8988T (cell line): ENCODE results near the gene ZNF518A.

ENCODE experiments used
- DNase-seq: peaks from one replicate; pipeline ENCODE4 v3.0.0; 2011

Gene ZNF518A, protein sequence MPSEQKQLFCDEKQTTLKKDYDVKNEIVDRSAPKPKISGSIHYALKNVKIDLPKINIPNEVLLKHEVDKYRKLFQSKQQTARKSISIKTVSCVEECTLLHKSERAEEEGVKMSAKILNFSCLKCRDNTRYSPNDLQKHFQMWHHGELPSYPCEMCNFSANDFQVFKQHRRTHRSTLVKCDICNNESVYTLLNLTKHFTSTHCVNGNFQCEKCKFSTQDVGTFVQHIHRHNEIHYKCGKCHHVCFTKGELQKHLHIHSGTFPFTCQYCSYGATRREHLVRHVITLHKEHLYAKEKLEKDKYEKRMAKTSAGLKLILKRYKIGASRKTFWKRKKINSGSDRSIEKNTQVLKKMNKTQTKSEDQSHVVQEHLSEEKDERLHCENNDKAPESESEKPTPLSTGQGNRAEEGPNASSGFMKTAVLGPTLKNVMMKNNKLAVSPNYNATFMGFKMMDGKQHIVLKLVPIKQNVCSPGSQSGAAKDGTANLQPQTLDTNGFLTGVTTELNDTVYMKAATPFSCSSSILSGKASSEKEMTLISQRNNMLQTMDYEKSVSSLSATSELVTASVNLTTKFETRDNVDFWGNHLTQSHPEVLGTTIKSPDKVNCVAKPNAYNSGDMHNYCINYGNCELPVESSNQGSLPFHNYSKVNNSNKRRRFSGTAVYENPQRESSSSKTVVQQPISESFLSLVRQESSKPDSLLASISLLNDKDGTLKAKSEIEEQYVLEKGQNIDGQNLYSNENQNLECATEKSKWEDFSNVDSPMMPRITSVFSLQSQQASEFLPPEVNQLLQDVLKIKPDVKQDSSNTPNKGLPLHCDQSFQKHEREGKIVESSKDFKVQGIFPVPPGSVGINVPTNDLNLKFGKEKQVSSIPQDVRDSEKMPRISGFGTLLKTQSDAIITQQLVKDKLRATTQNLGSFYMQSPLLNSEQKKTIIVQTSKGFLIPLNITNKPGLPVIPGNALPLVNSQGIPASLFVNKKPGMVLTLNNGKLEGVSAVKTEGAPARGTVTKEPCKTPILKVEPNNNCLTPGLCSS (N-terminal part only)

DNA sequence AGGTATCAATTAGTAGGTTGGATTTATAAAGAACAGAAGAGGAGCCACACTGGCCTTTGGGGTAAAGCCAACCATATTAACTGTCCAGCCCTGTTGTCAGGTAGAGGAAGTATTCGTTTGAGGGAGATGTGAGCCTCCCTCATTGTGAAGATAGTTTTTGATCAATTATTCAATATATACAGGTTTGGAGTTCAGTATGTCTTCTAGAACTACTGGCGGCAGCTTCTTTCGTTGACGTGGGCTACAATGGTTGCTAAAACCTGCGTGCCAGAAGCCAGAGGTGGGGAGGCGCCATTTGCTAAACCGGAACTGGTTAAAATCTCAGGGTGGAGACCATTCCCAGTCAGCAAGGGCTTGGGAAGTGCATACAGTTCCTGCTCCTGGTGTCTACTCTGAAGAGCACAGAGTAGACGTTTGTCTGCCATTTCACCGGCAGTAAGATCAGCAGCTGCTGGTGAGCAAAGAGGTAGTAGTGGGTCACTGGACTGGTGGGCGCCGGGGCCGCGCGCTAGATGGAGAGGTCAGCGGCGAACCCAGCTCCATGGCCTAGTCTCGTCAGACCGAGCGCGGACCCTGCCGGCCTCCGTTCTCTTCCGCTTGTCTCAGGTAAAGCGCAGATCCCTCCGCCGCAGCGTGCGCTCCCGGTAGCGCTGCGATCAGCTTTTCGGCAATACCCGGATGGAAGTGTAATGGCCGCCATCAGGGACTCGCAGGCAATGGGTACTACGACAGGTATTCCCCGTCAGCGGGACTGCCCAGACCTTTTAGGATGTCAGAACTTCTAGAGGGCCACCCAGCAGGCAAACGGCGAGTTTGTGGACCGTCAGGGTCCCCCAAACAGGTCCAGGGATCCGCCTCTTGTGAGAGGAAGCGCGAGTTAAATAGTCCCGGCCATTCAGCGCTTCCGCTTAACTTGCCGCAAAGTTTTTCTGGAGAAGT is at the start of gene ZNF518A:
Gene ZNF518A, plus strand, starts transcription at position 911 of the 939 bp plus-strand sequence. CDS start 26,026 bp downstream, outside the sequence.
- DNase-seq = peak; percentile 60

GRCh38 chr10:96082153-96082552 is 47.9 kb upstream of the ZNF518A start:
- DNase-seq = no peak

DNA sequence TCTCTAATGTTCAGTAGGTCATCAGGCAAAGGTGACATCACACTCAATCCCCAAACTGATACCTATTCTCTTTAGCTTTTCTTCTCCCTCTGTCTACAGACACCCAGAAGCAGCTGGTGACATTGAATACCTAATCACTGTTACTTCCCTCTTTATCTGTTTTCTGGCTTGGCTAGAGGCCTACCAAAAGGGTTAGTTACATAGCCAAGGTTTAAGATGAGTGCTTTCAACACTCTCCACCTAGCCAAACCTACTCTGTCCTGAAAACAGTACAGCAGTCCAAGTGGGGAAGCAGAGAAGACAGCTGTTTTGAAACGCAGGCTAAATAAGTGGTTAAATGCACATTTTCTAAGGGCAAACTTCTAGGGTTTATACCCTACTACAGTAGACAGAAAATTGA is 47.3 kb upstream of the ZNF518A start:
- DNase-seq = no peak

- no peak for DNase-seq
These were observed 41.0 kb upstream of the ZNF518A start for GRCh38 chr10:96089116-96089515.

GRCh38 chr10:96089670-96090462 is 40.2 kb upstream of the ZNF518A start:
- DNase-seq = peak; percentile 59

DNA sequence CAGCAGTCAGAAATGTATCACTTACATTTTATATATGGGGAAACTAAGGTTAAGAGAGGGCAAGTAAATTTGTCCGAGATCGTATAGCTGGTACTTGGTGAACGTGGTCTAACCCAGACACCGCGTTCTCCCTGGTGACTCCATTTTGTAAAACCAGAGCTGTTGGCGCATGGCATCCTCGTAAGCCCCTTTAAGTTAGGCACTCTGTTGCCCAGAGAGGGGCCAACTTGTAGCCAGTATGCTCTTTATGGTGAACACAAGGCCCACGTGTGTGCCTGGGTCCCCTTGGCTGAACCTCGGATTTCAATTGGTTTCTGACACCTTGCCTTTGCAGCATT is 39.7 kb upstream of the ZNF518A start:
- no peak for DNase-seq

GRCh38 chr10:96092999-96093767 is 36.9 kb upstream of the ZNF518A start:
- DNase-seq = no peak

DNA sequence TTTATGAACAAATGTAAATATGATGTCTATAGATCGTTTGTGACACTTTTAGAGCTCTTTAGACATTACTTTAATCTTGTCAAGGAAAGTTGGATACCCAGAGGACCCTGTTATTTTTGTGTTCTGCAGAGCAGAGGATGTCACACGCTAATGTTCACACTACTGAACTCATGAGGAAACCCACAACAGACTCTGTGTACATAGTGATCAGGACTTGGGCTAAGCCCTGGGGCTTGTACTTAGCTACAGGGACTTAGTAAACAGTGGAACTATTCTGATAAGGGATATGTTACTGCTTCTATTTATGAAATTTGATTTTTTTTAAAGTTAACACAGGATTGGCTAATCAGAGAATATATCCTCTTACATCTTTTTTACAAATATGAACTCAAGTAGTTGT is 36.1 kb upstream of the ZNF518A start:
- no peak for DNase-seq

- no peak for DNase-seq
These were observed 33.1 kb upstream of the ZNF518A start for GRCh38 chr10:96096958-96097357.

- DNase-seq = no peak
These were observed 32.2 kb upstream of the ZNF518A start for GRCh38 chr10:96097865-96098264.

GRCh38 chr10:96107623-96108038 is 22.5 kb upstream of the ZNF518A start:
- DNase-seq = no peak

DNA sequence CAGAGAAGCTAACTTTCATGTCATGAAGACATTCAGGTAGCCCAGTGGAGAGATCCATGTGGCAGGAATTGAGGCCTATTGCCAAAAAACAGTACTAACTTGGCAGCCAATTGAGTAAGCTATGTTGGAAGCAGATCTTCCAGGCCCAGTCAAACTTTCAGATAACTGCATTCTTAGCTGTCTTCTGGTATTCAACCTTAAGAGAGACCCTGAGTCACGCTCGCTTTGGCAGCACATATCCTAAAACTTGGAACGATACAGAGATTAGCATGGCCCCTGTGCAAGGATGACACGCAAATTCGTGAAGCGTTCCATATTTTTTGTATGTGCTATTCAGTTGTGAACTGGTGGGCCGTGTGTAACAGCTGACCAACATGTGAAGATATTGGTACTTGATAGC is 17.6 kb upstream of the ZNF518A start:
- no peak for DNase-seq

- DNase-seq = no peak
These were observed 11.3 kb upstream of the ZNF518A start for GRCh38 chr10:96118604-96119450.

DNA sequence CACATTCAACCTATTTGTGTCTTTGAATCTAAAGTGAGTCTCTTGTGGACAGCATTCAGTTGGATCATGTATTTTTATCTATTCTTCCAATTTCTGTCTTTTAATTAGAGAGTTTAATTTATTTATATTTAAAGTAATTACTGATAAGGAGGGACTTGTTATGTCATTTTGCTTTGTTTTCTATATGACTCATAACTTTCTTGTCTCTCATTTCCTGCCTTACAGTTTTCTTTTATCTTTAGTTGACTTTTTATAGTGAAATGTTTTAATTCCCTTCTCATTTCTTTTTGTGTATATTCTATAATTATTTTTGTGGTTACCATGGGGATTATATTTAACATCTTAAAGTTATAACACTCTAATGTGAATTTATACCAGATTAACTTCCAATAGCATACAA is 7.3 kb upstream of the ZNF518A start:
- DNase-seq = no peak

DNA sequence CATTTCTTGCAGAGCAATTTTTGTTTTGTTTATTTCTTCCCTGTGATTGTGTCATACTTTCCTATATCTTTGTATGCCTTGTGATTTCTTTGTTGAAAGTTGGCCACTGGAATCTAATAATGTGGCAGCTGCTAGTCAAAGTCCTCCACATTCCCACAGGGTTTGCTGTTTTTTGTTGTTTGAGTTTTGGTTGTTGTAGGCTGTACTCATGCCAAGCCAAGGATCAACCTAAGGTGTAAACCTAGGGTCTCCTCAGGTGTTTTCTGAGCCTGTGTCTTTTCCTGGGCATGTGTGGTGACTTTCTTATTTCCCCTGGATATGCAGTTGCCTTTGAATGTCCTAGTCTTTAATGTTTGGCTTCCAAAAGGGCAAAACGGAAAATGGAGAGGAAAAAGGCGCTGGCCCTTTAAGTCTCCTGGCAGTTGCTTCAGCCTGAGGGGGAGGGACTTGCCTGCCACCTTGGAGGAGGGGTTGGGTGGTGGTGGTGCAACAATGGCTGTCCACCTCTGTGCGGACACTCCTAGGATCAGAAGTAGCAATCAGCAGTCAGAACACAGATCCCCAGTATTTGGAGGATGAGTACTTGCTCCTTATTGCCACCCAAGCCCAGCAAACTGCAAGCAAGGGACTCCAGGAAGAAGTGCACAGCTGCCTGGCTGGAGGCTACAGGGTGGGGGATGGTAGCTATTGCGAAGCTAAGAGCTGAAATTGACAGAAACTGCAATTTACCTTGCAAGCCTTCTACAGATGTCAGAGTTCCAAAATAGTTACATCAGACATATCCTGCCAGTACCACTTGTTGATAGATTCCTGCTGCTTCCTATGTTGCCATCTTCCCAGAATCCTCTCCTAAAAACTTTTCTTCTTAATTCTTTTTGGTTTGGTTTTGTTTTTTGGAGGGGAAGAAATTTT is 5.6 kb upstream of the ZNF518A start:
- DNase-seq = peak; percentile 18

- no peak for DNase-seq
These were observed 5.0 kb upstream of the ZNF518A start for GRCh38 chr10:96125142-96125515.

DNA sequence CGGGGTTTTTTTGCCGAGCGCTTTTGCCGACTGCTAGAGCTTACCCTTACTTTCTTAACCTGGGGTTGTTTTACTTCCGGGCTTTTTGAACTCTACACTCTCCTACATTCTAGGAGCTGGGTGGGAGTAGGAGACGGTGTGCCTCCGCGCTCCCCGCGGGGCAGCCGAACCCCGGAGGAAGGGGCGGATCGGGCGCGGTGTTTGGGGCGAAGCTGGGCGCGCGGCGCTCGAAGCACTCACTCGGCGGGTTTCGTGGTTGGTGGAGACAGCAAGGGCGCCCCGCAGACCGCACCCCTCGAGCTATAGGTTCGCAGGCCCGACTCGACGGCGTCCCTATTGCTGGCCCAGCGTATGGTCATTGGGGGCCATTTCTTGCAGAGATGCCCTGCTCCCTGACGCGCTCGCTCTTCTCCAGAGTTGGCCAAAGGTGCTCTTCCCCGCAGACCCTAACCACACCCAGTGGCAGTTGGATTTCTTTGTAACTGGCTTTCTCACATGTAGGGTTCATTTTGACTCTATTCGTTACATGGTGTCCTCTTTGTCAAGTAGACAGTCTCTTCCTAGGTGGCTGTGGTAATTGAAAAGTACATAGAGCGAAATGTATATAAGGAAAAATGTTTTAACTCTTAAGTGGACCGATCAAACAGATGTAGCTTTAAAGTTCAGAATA is 364 bp downstream of the ZNF518A start:
- peak; percentile 46 for DNase-seq

GRCh38 chr10:96131621-96132020 is 1.5 kb downstream of the ZNF518A start:
- DNase-seq = no peak
